Endothelial cell of hepatic sinusoid (primary cell): ENCODE results near the gene DOCK3.

Experiments used
- in situ Hi-C: cut with HindIII; loops from 2 replicates; pipeline ENCODE4 v1.10.0; 2017; ENCODE audit warnings: low sequenced_read_pairs

The DOCK3 gene

DNA sequence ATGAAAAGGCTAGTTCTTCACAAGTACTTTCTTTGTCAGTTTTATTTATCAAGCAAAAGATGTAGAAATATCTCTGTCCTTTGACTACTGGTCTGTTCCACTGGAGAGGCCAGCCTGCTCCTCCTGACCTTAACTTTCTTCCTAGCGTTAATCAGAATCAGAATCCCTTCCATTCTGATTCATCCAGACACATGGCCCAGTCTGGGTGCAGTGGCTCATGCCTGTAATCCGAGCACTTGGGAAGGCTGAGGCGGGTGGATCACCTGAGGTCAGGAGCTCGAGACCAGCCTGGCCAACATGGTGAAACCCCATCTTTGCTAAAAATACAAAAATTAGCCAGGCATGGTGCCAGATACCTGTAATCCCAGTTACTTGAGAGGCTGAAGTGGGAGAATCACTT, 678.4 kb downstream of the DOCK3 start:
- in situ Hi-C loops = loop anchor here (25.0 kb wide), 1 partner anchor 241 kb away; no protein-coding TSS in a partner anchor

DNA sequence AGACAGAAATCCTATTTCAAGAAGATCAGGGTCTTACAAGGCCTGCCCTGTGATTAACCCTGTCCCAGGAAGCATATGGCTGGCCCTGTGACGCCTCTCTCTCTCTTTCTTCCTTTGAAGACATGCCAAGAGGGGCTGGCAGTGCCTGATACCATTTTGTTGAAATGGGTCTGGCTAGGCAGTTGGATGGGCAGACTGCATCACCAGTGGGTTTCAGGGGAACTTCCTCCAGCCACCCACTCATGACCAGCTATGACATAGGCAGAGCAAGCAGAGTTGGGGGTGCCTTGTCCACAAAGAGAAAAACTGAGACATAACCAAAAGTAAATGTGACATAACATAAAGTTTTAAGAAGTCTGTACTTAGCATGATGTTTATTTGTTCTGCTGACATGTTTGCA, 679.0 kb downstream of the DOCK3 start:
- in situ Hi-C loops = loop anchor here (25.0 kb wide), 1 partner anchor 241 kb away; no protein-coding TSS in a partner anchor

DNA sequence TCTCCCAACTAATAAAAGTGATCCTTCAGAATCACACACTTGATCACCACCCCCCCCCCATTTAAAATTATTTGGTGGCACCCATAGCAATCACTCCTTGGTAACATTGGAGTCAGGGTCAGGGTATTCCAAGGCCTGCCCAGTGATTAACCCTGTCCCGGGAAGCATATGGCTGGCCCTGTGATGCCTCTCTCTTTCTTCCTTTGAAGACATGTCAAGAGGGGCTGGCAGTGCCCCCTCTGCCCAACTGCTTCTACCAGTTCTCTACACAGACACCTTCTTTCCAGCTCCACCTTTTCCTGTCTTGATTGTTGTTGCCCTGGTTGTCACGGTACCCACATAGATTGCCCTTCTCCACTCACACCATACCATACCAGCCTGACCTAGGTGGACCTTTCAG, 679.4 kb downstream of the DOCK3 start:
- in situ Hi-C loops = loop anchor here (25.0 kb wide), 1 partner anchor 242 kb away; no protein-coding TSS in a partner anchor

DNA sequence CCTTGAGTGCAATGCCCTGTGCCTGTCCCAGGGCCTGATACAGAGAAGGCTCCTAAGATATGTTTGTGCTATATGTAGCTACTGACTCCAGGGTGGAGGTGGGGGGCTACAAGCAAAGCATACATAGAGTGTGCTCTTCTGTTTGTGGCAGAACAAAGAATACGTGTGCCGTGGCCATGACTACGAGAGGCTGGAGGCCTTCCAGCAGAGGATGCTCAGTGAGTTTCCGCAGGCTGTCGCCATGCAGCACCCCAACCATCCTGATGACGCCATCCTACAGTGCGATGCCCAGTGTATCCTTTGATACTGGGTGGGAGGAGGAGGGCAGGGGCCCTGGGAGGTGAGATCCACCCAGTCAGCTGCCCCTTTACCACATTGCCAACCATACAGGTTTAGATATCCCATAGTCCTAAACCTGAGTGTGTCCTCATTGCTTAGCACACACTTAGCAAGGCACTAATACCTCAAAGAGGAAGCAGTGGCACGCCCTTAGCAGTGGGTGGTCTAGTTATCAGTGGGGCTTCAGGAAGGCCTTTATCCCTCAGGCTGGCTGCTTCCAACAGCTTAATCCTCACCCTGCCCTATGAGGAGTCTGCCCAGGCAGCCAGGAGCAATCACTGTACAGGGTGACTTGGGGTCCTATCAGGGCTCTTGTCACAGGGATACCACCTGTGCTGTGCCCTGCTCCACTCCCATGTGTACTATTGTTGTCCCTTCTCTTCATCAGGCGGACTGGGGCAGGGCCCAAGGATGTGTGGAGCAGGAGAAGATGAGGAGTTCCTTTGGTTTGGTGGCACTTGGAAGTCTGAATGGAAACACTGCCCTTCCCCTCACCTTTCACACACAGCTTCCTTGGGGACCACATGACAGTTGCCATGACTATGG, 680.2 kb downstream of the DOCK3 start:
- in situ Hi-C loops = loop anchor here (25.0 kb wide), 1 partner anchor 243 kb away; no protein-coding TSS in a partner anchor

DNA sequence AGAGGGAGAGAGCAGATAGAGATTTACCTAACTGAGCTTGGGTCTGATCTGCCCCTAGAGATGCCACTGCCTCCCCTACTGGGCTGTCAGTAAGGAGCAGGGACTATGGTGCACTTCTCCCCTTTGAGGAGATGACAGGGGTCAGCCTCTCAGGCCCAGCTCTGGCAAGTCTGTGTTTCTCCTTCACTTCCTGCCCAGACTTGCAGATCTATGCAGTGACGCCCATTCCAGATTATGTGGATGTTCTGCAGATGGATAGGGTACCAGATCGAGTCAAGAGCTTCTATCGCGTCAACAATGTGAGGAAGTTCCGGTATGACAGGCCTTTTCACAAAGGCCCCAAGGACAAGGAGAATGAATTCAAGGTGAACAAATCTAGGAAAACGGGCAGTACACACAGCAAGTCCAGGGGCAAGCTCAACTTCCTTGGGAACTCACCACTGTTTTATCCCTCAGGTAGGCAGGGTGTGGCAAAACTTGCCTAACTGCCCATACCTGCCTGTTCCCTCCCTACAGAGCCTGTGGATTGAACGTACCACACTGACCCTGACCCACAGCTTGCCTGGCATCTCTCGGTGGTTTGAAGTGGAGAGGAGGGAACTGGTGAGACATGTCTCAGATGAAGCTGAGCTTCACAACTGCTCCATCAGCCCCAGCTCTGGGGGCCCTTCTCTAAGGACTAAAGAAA, 681.3 kb downstream of the DOCK3 start:
- in situ Hi-C loops = loop anchor here (25.0 kb wide), 1 partner anchor 244 kb away; no protein-coding TSS in a partner anchor

DNA sequence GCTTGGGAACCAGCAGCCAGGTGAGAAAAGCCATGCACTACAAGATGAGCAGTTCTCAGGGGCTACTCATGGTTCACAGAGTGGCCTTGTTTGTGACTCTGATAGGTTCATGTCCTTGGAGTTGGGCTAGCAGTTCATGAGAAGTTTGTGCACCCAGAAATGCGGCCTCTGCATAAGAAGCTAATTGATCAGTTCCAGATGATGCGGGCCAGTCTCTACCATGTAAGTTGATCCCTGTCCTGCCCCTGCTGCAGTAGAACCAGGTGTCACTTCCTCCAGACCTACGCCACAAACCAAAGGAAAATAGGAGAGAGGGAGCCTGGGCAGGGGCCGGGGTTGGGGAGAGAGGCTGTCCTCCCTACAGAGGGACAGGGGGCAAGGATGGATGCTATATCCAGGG, 683.1 kb downstream of the DOCK3 start:
- in situ Hi-C loops = loop anchor here (25.0 kb wide), 1 partner anchor 246 kb away; no protein-coding TSS in a partner anchor

DNA sequence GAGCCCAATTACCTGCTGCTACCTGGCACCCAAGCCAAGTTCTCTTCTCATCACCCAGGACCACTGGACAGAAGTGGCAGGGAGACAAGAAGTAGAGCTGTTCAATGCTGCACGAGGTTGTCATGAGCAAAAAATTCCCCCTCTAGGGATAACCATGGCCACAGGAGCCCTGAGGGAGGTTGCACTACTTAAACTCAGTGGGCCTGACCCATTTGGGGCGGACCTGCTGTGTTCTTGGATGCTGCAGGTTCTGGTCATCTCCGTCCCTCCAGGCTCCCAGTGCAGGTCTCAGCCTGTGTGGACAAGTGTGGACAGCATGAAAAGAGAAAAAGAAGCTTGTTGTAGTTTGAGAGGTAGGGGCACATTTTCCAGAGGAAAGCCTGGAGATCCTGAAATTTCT, 684.3 kb downstream of the DOCK3 start:
- in situ Hi-C loops = loop anchor here (25.0 kb wide), 1 partner anchor 247 kb away; no protein-coding TSS in a partner anchor

DNA sequence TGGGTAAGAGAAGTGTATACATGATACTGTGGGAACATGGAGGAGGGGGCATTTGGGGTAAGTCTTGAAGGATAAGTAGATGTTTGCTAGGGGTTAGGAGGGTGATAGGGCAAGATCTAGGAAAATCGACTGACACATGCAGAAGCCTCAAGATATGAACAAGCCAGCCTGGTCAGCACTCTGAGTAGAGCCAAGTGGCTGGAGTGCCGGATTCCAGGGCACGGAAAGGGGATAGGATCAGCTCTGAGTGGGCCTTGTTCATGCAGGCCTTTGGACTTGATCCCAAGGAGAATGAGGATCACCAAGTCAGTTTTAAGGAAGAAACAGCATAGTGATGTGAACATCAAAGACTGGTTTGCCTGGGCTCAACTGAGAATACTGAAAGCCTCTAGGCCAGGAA, 686.1 kb downstream of the DOCK3 start:
- in situ Hi-C loops = loop anchor here (25.0 kb wide), 1 partner anchor 249 kb away; no protein-coding TSS in a partner anchor

DNA sequence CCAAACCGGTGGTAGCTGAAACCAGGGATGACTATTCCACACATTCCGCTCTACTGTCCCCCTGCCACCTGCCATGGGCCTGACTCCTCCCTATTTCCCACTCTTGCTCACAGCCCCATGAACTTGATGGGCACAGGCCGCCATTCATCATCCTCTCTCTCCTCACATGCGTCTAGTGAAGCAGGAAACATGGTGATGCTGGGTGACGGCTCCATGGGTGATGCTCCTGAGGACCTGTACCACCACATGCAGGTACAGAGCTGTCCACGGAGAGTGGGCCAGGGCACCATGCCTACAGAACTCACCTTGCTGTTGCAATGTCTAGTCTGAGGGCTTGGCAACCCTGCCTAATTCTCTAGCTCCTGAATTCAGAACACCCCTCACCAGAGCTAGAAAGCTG, 687.0 kb downstream of the DOCK3 start:
- in situ Hi-C loops = loop anchor here (25.0 kb wide), 1 partner anchor 249 kb away; no protein-coding TSS in a partner anchor

DNA sequence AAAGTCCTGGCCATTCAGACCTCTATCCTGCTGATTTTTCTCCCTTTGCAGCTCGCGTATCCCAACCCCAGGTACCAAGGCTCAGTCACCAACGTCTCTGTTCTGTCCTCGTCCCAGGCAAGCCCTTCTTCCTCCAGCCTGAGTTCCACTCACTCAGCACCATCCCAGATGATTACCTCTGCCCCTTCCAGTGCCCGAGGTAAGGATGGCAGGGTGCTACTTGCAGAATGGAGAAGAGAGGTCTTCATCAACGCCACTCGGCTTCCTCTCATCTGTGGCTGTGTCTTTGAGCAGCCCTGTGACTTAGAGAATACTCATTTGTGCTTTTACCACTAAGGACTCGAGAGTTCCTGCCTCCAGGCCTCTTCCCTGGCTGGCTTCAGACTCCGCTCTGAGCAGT, 687.7 kb downstream of the DOCK3 start:
- in situ Hi-C loops = loop anchor here (25.0 kb wide), 1 partner anchor 250 kb away; no protein-coding TSS in a partner anchor

DNA sequence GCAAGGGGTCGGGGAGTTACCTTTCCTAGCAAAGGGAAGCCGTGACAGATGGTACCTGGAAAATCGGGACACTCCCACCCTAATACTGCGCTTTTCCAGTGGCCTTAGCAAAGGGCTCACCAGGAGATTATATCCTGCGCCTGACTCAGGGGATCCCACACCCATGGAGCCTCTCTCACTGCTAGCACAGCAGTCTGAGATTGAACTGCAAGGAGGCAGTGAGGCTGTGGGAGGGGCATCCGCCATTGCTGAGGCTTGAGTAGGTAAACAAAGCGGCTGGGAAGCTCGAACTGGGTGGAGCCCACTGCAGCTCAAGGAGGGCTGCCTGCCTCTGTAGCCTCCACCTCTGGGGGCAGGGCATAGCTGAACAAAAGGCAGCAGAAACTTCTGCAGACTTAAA, 693.5 kb downstream of the DOCK3 start:
- in situ Hi-C loops = loop anchor here (25.0 kb wide), 1 partner anchor 256 kb away; no protein-coding TSS in a partner anchor

DNA sequence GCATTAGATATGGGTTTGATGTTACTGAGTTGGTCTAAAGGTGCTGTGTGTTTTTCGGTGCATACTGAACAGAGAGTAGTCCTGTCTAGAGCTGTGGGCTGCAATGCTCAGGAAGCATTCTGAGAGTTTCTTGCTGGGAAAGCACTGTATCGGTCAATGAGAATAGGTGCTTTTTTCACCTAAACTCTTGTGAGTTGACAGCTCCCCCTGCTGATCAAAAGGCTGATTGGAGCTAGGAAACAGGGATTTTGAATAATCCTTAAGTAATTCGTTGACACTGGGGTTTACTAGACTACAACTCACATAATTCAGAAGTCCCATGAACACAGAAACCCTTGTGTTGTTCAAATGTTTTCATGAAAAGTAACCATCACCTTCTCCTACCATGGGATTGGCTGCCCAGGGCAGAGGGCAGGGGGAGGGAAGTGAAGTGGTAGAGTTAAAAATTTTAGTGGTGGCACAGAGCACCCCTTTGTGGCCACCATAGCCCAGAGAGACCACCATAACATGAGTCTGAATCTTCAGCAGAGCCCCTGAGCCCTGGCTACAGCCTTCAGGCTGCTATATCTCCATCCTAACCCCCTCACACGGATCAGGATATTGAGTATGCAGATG, 697.3 kb downstream of the DOCK3 start:
- in situ Hi-C loops = loop anchor here (25.0 kb wide), 1 partner anchor 260 kb away; no protein-coding TSS in a partner anchor

DNA sequence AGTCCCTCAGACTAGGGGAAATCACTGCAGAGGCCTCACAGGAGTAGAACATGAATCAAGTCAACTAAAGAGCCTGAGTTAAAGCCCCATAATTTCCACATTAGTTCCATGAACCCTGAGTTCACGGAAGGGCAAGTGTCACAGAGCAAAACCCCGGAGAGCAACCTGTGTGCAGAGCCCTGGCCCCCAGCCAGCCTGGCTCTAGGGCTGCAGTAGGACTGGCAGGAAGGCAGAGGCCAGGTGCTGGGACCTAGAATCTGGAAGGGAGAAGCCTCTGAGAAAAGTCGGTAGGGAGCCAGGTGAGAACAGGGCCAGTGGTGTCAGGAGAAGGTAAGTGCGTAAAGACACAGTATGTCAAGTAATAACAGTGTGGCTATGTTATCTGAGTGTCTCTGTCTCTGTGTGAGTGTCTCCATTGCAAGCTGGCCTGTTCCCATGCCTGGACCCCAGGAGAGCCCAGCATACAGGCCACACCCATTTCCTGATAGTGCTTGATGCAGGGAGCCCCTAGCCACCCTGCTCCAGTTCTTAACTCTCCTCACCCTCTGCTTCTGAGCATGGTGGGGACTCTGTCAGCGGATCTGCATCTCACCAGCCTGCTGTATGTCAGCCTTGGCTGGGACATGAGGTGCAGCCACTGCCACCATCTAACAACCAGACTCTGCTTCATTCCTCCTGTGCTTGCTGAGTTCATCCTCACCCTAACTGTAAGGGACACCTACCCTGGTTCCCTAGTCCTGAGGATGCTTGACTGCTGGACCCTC, 699.1 kb downstream of the DOCK3 start:
- in situ Hi-C loops = loop anchor here (25.0 kb wide), 1 partner anchor 262 kb away; no protein-coding TSS in a partner anchor

DNA sequence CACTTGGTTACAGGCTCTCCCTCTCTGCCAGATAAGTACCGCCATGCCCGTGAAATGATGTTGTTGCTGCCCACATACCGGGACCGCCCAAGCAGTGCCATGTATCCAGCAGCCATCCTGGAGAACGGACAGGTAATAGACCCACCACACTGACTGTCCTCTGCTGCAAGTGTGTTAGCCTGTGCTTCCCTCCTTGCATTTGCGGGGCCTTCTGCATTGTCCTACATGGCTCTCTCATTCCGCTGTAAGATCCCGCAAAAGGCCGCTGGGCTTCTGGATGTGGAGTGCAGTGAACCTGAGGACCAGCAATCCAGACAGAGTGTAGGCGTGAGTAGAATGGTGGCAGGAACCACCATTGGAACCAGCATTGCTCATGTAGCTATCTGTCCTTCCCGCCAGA, 699.7 kb downstream of the DOCK3 start:
- in situ Hi-C loops = loop anchor here (25.0 kb wide), 1 partner anchor 262 kb away; no protein-coding TSS in a partner anchor

DNA sequence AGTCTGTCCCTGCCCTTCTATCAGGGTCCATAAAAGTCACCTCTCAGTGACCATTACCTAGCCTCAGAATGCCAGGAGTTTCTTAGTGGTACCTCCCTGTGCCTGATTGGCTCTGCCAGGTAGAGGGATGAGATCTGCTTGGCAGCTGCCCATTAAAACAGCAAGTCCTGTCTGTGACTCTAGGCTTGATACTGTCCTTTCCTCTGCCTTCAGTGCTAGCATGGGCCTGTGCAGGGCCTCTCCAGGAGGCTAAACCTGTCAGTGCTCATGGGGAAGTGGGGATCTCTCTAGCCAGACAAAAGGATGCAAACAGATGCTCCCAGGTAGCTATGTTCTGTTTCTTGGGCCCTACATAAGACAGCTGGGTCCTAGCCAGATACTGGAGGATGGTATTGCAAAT, 700.4 kb downstream of the DOCK3 start:
- in situ Hi-C loops = no loop called here

DNA sequence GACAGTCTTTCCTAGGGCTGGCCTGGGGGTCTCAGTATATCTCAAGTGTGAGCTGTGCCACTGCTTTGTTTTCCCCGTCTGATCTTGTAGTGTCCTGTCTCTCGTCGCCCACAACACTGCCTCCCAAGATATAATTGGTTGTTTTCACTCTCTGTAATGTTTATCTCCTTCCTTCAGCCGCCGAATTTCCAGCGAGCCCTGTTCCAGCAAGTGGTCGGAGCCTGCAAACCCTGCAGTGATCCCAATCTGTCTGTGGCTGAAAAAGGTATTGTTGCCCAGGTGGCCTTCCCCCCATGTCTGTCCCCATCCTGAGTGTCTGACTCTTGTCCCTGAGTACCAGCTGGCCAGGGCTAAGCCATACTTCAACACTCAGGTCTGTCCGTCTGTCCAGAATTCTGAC, 700.8 kb downstream of the DOCK3 start:
- in situ Hi-C loops = no loop called here

DNA sequence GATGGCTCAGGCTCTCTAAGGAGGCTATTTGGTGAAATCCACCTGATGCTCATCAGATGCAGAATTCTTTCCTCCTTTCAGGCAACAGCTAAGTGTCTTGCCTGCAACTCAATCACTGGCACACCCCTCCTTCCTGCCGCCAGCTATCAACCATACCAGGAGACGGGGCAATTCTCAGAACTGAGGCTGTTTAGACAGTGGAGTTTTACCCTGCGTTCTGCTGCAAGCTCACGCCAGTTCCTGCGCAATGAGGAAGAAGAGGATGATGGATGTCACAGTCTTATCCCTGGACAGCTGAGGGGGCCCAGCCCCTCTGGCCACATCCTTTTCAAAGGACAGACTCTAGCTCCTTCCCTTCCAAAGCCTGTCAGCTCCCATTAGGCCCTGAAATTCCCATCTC, 703.3 kb downstream of the DOCK3 start:
- in situ Hi-C loops = no loop called here

DNA sequence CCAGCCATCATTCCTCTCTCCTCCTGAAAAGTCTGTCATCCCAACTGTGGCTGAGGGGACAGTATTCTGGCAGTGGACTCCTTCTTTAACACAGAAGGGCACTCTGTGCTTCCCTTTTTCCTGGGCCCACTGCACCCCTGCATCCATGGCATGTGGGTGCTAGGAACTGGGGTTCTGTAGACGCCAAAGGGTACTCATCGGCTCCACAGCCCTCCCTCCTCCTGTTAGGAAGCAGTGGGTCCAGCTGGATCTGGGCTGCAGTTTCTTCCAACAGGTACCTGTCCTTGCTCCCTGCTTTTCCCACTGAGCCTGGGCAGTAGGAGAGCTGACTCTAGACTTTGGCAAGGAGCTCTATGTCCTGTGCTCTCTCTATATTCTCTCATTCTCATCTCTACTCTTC, 704.0 kb downstream of the DOCK3 start:
- in situ Hi-C loops = no loop called here

DNA sequence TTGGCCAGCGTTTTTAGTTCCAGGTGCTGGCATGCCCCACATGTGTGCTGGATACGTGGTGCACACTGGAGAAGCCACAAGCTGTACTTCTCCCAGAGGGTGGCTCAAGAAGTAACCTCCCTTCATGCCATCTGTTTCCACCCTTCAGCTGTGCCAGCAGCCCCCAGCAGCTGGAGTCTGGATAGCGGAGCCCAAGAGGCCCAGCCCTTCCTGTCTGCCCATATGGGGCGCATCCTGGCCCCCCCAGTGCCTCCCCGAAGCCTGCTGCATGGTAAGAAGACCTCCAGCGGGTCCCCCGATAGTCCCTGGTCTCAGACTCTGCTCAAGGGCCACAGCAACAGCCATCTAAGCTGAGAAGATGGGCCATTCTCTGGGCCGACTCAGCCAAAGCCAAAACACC, 704.6 kb downstream of the DOCK3 start:
- in situ Hi-C loops = no loop called here
